HG03558 (cell line): ENCODE measurements around the gene KIF26B.
"Not testable (repeated sequence)": the region's sequence is repeated elsewhere in the genome, so short reads cannot be mapped to it uniquely, and the experiment has no call there.

ENCODE experiments used
- ATAC-seq: cut with Tn5 transposase; IDR thresholded peaks from one replicate; pipeline ENCODE4 v1.9.1; 2021; ENCODE audit warnings: moderate number of reproducible peaks; ENCODE audit not compliant: unreplicated experiment; ENCODE audit errors: extremely low read depth

KIF26B gene

GRCh38 chr1:245337829-245338484 lies 183.2 kb downstream of the KIF26B start:
- no peak for ATAC-seq

- ATAC-seq = no peak
Measured at GRCh38 chr1:245338485-245338877, 183.7 kb downstream of the KIF26B start.

- no peak for ATAC-seq
Measured at GRCh38 chr1:245341743-245342142, 187.0 kb downstream of the KIF26B start.

- no peak for ATAC-seq
Measured at GRCh38 chr1:245345191-245345884, 190.6 kb downstream of the KIF26B start.

- ATAC-seq = no peak
Measured at GRCh38 chr1:245348626-245349025, 193.8 kb downstream of the KIF26B start.

- ATAC-seq = no peak
Measured at GRCh38 chr1:245353411-245353810, 198.6 kb downstream of the KIF26B start.

- ATAC-seq = no peak
Measured at GRCh38 chr1:245353915-245354775, 199.4 kb downstream of the KIF26B start.

GRCh38 chr1:245355851-245356630 lies 201.3 kb downstream of the KIF26B start:
- not testable (repeated sequence) for ATAC-seq

- no peak for ATAC-seq
Measured at GRCh38 chr1:245356891-245357585, 202.3 kb downstream of the KIF26B start.

- not testable (repeated sequence) for ATAC-seq
Measured at GRCh38 chr1:245359101-245359680, 204.4 kb downstream of the KIF26B start.

- no peak for ATAC-seq
Measured at GRCh38 chr1:245361065-245361464, 206.3 kb downstream of the KIF26B start.

- no peak for ATAC-seq
Measured at GRCh38 chr1:245361951-245362350, 207.2 kb downstream of the KIF26B start.

GRCh38 chr1:245363461-245364200 lies 208.8 kb downstream of the KIF26B start:
- no peak for ATAC-seq

- no peak for ATAC-seq
Measured at GRCh38 chr1:245365095-245366020, 210.6 kb downstream of the KIF26B start.

GRCh38 chr1:245366886-245367285 lies 212.1 kb downstream of the KIF26B start:
- no peak for ATAC-seq

- no peak for ATAC-seq
Measured at GRCh38 chr1:245370175-245370825, 215.5 kb downstream of the KIF26B start.

- ATAC-seq = no peak
Measured at GRCh38 chr1:245370905-245371581, 216.3 kb downstream of the KIF26B start.
